Brain microvascular endothelial cell (primary cell): ENCODE data around the gene ETFDH.
"Not testable (repeated sequence)": the region's sequence is repeated elsewhere in the genome, so short reads cannot be mapped to it uniquely, and the experiment has no call there.

Experiments used
- DNase-seq: peaks from one replicate; pipeline ENCODE4 v3.0.0-alpha.2; 2020
- H3K27ac ChIP-seq: fragments of 250-450 bp; sonication (Bioruptor Pico); 2 replicates; pipeline ENCODE4 v1.5.1; 2020; ENCODE audit warnings: mild to moderate bottlenecking, moderate library complexity
- H3K27me3 ChIP-seq: fragments of 250-450 bp; sonication (Bioruptor Pico); replicated peaks from 2 replicates; pipeline ENCODE4 v1.5.1; 2020; ENCODE audit warnings: mild to moderate bottlenecking
- H3K36me3 ChIP-seq: fragments of 250-450 bp; sonication (Bioruptor Pico); replicated peaks from 2 replicates; pipeline ENCODE4 v1.5.1; 2020; ENCODE audit warnings: mild to moderate bottlenecking
- H3K4me3 ChIP-seq: 2 replicates; pipeline ENCODE4 v1.5.1; 2011; ENCODE audit warnings: low read depth, mild to moderate bottlenecking, control low read depth, low read length, moderate library complexity
- in situ Hi-C: cut with HindIII; loops from 2 replicates; pipeline ENCODE4 v1.10.0; 2017; ENCODE audit warnings: low sequenced_read_pairs, low pct_ligation_motif_present
- TF ChIP-seq, protein P1 (sequence below): IDR thresholded peaks from 2 replicates; pipeline ENCODE4 v1.5.1; 2011; ENCODE audit warnings: low read depth, mild to moderate bottlenecking, moderate library complexity, low read length, control low read depth, inconsistent platforms; ENCODE audit errors: missing control alignments

Gene ETFDH

GRCh38 chr4:158704274-158704673 is 32.2 kb downstream of the ETFDH start:
- in situ Hi-C loops: no loop called here
- no peak overlapping the region for H3K27ac ChIP-seq
- DNase-seq: no peak
- TF ChIP-seq, protein P1, sequence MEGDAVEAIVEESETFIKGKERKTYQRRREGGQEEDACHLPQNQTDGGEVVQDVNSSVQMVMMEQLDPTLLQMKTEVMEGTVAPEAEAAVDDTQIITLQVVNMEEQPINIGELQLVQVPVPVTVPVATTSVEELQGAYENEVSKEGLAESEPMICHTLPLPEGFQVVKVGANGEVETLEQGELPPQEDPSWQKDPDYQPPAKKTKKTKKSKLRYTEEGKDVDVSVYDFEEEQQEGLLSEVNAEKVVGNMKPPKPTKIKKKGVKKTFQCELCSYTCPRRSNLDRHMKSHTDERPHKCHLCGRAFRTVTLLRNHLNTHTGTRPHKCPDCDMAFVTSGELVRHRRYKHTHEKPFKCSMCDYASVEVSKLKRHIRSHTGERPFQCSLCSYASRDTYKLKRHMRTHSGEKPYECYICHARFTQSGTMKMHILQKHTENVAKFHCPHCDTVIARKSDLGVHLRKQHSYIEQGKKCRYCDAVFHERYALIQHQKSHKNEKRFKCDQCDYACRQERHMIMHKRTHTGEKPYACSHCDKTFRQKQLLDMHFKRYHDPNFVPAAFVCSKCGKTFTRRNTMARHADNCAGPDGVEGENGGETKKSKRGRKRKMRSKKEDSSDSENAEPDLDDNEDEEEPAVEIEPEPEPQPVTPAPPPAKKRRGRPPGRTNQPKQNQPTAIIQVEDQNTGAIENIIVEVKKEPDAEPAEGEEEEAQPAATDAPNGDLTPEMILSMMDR: no peak
- no peak overlapping the region for H3K4me3 ChIP-seq
- H3K27me3 ChIP-seq: no peaks in the 10 kb centered on the region
- H3K36me3 ChIP-seq: peaks cover 7% of the 10 kb centered on the region

GRCh38 chr4:158710814-158711213 is 38.7 kb downstream of the ETFDH start:
- in situ Hi-C loops: no loop called here
- Histone ChIP-seq H3K4me3 (no peak overlapping the region), H3K36me3 (peaks cover 37% of the 10 kb centered on the region), H3K27ac (no peak overlapping the region), H3K27me3 (no peaks in the 10 kb centered on the region)
- TF ChIP-seq, protein P1: peak; percentile 42
- no peak for DNase-seq

DNA sequence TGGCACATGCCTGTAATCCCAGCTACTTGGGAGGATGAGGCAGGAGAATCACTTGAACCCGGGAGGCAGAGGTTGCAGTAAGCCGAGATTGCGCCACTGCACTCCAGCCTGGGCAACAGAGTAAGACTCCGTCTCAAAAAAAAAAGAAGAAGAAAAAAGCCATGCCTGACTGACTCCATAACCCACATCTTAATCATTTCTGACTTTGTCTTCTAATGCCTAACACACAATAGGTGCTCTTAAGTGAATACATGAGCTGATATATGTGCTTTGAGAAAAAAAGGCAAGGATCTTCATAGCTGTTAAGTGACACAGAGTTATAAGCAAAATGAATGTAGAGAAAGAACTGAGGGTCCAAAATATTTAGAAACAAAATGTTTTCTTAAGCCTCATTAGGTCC is 40.5 kb downstream of the ETFDH start:
- DNase-seq, H3K27me3 ChIP-seq, H3K4me3 ChIP-seq, in situ Hi-C loops, H3K27ac ChIP-seq: not testable (repeated sequence)
- peaks cover 47% of the 10 kb centered on the region for H3K36me3 ChIP-seq

GRCh38 chr4:158714937-158715336 is 42.8 kb downstream of the ETFDH start:
- Histone ChIP-seq H3K27me3 (no peaks in the 10 kb centered on the region), H3K27ac (no peak overlapping the region), H3K4me3 (no peak overlapping the region), H3K36me3 (peaks cover 52% of the 10 kb centered on the region)
- in situ Hi-C loops: no loop called here
- no peak for DNase-seq
- TF ChIP-seq, protein P1: no peak

GRCh38 chr4:158715802-158716201 is 43.7 kb downstream of the ETFDH start:
- Histone ChIP-seq H3K27ac (no peak overlapping the region), H3K27me3 (no peaks in the 10 kb centered on the region), H3K4me3 (no peak overlapping the region), H3K36me3 (peaks cover 48% of the 10 kb centered on the region)
- TF ChIP-seq, protein P1: no peak
- in situ Hi-C loops: no loop called here
- no peak for DNase-seq

- H3K27ac ChIP-seq: no peak overlapping the region
- TF ChIP-seq, protein P1: no peak
- H3K4me3 ChIP-seq: no peak overlapping the region
- H3K36me3 ChIP-seq: peaks cover 21% of the 10 kb centered on the region
- no peaks in the 10 kb centered on the region for H3K27me3 ChIP-seq
- in situ Hi-C loops: no loop called here
- no peak for DNase-seq
These were observed 49.6 kb downstream of the ETFDH start for GRCh38 chr4:158721680-158722079.
